UCSD-AML1 (cell line): ENCODE data around the gene BEX3.
"Not testable (repeated sequence)": the region's sequence is repeated elsewhere in the genome, so short reads cannot be mapped to it uniquely, and the experiment has no call there.

ENCODE experiments used
- DNase-seq: peaks from one replicate; lab custom pipeline; 2025; ENCODE audit not compliant: unreplicated experiment; lab: John Stamatoyannopoulos, UW

The BEX3 gene

DNA sequence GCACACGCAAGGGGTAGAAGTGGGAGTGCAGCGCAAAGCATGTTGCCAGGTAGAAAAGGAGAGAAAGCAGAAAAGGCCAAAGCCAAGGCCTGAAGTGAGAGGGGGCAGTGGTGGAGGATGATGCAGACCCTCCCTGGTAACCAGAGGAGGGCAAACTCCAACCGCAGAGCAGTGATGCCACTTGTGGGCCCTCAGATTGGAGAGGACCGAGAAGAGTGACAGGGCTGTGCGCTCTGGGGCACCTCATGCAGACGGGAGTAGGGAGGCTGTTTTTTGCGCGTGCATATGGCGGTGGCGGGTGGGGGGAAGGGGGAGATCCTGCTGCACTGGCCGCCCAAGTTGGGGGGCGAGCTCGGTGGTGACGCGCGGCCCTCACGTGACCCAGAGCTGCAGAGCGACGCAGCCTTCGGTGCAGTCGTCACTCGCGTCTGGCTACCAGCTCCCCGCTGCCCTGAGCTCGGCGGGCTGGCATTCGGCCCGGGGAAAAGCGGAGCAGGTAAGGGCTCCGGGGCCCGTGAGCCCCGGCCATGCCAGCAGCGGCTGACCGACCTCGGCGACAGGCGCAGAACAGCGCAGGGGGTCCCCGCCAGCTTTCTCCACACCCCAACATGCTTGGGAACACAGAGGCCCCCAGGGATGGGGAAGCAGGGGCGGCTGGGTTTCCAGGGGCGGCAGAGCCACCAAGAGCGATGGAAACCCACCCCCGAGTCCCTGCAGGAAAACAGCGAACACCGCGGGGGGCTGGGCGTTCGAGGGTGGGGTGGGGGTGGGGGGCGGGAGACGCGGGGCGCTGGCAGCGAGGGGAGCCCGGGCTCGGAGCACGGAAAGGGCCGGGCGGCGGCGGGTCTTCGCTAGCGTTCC is at the start of gene BEX3:
TSS of gene BEX3 (plus strand) at position 421 of the 861 bp plus-strand sequence. CDS start 984 bp downstream, outside the sequence.
- DNase-seq: peak; percentile 62

DNA sequence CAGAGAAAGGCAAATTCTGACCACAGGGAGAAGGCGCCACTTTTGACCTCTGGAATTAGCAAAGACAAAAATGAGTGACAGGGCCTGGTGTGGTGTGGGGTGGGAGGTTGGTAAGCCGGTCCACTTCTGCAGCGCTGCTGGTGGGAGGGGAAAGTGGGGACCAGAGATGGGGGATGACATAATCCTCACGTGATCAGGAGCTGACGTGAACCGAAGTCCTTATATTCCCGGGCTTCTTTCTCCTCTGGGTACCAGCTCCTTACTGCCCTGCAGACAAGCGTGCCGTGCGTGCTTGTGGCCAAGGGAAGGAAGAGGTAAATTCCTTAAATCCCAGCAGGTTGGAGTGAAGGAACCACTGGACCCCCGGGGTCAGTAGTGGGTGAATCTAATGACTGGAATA is 46.3 kb upstream of the BEX3 start, which contains the start of gene TCEAL7:
TSS of gene TCEAL7 (plus strand) at position 249 of the 400 bp plus-strand sequence. CDS start 1,165 bp downstream, outside the sequence.
- no peak for DNase-seq

DNA sequence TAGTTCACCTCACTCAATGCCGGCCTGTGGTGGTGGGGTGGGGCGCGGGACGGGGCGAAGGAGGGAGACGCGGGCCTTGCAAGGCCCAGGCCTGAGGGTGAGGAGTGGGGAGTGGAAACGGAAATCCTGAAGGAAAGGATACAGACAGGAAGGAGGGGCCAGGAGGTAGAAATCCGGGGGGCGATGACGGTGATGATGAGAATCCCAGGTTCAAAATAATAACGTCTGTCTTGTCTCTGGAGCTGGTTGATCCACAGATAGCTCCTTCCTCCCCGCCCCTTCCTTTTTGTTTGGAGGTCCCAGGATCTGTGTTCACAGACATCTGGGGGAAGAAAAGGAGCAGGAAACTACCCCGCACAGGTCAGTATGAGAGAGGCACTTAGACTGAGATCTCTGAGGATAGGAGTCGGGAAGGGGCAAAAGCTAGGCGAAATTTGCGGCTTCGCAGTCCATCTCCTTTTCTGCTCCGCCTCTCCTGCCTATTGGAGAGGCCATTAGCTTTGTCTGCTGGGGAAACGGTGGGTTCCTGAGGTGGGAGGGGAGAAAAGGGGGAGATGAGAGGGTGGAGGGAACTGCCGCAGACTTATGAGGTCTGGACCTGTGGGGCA is 45.6 kb upstream of the BEX3 start:
- DNase-seq: no peak

DNA sequence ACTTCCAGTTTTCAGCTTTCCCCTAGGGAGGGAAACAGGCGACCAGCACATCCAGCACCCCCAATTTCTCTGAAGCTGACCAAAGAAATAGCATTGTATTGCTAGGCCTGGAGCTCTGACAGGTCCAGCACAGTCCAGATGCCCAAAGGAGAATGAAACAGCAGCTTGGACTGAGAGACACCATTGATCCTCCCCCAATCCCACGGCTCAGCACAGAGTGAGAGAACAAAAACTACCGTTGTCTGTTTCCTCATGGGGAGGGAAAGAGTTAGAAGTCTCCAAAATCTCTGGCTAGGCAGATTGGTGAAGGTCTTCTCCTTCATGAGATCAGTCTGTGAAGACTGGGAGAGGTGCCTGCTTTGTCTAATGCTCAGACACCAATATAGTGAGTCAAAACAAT is 37.7 kb upstream of the BEX3 start:
- DNase-seq: no peak

DNA sequence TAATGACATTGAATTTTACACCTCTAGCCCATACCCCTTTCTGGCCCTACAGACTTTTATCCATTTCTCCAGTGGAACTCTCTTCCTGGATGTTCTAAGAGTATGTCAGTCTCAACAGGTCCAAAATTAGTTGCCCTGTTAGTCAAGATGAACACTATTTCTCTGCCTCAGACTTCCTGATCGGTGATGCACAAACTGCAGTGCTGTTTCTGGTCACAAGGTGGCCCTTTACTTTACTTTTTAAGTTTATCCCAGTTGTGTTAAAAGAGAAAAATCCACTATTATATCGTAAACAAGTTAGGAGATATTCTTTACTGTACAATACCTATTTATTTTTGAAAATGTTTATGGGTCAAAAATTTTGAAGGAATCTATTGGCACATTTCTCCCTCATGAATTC is 33.2 kb upstream of the BEX3 start:
- peak; percentile 18 for DNase-seq

DNA sequence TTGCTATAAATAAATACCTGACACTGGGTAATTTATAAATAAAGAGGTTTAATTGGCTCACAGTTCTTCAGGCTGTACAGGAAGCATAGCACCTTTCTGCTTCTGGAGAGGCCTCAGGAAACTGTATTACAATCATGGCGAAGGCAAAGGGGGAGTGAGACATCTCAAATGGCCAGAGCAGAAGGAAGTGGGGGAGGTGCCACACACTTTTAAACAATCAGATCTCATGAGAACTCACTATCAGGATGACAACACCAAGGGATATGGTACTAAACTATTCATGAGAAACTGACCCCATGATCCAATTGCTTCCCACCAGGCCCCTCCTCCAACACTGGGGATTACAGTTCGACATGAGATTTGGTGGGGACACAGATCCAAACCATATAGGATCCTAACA is 31.7 kb upstream of the BEX3 start:
- no peak for DNase-seq

DNA sequence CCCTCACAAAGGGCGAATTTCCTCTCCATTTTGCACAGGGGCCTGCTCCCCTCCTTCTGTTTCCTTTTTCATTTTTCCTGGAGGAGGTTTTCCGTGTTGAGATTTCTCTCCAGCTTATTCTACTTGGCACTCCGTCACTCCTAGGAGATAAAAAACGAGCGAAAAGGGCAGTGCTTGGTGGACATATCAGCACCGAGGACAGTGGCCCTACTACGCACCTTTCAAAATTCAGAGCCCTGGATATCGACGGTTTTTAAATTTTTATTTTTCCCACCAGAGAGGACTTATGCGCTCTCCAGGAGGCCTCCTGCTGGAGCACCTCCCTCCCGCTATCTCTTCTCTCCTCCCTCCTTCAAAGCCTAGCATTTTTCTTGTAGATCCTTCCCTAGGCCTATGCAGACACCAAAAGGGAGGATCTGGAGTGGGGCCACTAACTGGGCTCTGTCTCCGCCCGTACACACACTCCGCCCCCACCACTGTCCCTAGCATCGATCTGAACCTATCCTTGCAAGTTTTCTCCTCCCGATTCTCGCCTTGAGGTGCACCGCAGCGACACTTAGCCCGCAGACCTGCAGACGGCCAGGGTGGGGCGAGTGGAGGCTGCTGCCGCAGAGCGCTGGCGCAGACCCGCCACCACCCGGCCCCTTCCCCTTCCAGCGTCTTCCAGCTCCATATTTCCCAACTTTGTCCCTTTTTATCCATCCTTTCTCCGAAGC is 28.5 kb upstream of the BEX3 start:
- no peak for DNase-seq

DNA sequence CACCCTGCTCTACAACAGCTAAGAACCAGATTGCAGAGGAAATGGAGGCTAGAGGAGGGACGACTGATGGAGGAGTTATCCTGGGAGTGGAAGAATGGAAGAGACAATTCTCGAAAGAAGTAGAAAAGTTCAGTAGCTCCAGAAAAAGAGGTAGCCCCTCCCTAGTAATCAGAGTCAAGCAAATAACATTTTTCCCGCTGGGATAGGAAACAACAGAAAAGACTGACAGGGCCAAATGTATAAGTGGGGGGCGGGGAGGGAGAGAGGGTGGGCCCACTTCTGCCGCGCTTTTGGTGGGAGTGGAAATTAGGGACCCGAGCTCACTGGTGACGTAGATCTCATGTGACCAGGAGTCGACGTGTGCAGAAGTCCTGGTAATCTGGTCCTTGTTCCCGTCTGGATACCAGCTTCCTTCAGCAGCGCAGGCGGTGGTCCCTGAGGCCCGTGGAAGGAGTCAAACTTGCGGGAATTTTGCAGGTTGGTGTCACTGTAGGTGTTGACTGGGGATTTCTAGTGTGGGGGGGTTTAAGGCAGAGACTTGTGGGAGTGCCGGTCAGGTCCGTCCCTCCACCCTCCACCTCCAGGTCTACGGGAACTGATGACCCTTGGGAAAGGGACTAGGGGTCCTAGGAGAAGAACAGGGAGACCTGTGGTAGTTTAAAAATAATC is 20.1 kb upstream of the BEX3 start, which contains the start of gene TCEAL9:
TSS of gene TCEAL9 (plus strand) at position 377 of the 669 bp plus-strand sequence. CDS start 1,179 bp downstream, outside the sequence.
- peak; percentile 33 for DNase-seq

DNA sequence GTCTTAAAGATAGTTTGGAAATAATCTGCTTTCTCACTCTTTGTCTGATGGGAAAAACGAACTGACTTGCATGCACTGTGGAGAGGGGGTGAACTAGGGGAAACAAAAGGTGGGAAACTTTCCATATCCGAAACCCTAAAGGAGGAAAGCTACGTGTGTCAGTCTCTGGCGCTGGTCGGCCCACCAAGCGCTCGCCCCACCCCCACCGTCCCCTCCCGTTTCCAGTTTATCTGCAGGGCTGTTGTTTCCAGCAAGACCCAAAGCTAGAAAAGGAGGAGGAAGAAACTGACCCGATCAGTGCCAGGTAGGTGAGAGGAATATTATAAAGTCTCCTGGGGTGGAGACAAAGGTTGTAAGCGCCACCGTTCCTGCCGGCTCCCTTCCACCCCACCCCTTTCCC is 19.5 kb upstream of the BEX3 start:
- DNase-seq: peak; percentile 15

DNA sequence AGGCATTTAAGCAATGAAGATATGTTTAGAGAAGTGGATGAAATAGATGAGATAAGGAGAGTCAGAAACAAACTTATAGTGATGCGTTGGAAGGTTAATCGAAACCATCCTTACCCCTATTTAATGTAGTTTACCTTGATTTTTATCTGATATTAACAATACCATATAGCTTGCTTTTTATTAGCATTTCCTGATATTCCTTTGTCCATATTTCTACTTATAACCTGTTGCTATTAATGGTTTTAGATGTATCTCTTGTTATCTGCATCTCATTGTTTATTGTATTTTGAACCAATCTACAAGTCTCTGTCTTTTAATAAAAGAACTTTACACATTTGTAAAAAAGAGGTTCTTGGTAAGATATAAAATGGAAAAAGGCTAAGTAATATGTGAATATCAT is 18.5 kb upstream of the BEX3 start:
- no peak for DNase-seq

DNA sequence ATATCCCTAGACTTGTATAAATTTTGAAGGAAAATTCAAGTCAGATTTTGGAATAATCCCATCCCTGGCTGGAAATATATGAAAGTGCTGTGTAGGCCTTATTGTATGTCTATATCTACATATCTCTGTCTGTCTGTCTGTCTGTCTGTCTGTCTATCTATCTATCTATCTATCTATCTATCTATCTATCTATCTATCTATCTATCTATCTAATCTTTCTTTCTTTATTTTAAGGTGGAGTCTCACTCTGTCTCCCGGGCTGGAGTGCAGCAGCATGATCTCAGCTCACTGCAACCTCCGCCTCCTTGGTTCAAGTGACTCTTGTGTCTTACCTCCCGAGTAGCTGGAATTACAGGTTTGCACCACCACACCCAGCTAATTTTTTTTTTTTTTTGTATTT is 16.7 kb upstream of the BEX3 start:
- not testable (repeated sequence) for DNase-seq

DNA sequence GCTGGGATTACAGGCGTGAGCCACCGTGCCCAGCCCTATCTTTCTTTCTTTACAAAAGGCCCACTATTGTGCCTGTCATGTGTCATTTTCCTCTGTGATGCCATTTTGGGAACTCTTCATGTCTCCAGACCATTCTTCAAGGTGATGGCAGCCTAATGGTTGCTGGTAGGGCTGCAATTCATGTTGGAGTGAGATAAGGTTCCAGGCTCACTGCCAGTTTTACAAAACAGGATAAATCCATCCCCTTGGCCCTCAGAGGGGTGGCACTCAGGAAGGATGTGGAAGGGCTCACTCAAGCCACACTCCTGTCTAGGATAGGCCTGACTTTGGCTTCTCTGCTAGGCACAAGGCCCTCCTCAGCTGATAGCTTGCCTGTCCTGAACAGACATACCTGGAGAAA is 16.2 kb upstream of the BEX3 start:
- peak; percentile 41 for DNase-seq

DNA sequence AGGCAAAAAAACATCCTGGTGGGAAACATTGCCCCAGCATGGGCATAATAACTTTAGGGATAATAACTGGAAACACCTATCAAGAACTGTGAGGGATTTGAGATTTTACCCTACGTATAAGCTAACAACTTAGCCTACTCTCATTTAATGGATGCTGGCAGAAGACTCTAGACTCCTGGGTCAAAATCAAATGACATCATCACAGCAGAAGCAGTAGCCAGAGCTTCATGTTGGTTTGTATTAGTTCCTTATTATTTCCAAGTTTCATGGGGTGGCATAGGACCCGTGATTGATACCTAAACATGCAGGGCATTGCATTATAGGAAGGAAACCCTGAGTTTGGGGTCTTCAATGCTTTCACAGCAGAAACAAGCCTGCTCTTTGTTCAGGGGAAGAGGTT is 15.4 kb upstream of the BEX3 start:
- DNase-seq: no peak

DNA sequence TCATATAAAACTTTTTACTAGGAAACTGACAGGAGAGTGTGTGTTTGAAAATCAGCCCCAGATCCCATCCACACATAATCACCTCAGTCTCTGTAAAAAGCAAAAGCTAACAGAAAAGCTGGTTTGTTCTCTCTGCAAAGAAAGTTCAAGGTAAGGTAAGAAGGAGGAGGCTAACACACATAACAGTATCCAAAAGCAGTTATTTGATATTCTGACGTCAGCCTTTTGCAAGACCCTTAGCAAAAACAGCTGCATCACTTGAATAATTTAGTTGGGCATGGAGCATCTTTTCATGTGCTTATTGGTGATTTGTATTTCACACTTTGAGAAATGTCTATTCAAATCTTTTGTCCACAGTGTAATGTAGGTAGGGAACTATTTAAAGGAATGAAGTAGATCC is 14.5 kb upstream of the BEX3 start:
- no peak for DNase-seq

DNA sequence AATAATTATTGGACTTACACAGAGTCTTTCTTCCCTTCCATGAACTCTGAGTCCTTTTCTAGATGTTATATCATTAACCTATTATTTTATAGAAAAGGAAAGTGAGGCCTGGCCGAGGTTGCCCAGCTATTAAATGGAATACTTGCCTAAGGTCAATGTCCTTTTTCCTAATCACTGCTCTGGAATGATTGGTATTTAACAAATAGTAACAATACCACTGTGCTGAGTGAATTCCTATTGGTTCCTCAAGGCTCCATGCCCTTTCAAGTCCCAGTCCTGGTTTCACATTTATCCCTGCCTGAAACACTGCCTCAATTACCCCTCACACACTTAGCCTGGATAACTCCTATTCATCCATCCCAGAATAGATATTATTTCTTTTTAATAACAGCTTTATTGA is 13.9 kb upstream of the BEX3 start:
- no peak for DNase-seq

DNA sequence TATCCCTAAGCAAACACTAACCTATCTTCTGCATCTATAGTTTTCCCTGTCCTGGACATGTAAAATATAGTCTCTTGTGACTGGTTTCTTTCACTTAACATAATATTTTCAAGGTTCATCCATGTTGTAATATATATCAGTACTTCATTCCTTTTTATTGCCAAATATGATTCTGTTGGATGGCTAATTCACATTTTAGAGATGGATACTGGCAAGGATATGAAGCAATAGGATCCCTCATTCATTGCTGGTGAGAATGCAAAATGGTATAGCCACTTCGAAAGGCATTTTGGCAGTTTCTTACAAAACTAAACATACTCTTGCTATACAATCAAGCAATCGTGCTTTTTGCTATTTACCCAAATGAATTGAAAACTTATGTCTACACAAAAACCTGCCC is 13.3 kb upstream of the BEX3 start:
- DNase-seq: no peak

DNA sequence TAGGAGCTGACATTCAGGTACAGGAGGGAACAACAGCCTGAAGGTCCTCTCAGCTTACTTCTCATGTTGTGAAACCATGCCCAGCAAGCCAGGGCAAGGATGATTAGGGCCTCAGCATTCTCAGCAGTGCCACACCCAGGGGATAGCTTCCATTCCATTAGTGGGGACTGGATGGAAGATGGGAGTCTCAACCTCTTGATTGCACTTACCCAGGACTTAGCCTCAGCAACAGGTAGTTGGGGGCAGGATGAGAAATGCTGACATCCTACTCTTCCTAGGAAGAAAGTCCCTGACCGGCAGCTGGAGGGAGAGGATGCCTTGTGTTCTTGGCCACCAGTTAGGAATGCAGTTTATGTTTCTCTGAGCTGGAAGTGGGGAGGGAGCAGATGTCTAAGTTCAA is 8.8 kb upstream of the BEX3 start:
- no peak for DNase-seq

DNA sequence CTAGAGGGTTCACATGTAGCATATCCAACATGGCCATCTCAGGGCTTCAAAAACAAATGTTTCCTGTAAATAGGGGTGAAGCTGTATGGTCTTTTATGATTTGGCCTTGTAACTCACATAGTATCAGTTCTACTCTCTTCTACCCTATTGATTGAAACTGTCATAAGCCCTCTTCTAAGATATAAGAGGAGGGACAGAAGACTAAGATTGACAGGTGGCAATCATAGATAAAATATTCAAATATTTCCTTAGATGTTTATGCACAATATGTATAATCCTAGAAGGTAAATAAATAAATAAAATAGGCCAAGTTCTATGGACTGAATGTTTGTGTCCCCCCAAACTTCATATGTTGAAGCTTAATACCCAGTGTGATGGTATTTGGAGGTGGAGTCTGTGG is 6.9 kb upstream of the BEX3 start:
- no peak for DNase-seq

DNA sequence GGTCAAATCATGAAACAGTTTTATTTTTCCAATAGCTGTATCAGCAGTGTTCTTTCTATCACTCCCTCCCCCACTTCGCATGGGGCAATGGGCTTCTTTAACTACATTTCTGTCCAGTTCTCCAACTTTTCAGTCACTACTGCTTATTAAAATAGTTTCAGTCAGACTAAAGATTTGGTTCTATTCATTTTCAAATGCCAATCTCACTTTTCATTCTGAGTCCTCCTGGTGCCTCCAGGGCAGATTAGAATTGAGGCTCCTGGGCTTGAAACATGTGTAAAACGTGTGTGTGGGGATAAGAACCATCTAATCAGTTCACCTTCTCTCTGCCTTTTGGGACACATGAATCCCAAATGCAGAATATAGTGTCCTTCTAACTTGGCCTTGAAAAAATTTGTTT is 3.5 kb upstream of the BEX3 start:
- no peak for DNase-seq

DNA sequence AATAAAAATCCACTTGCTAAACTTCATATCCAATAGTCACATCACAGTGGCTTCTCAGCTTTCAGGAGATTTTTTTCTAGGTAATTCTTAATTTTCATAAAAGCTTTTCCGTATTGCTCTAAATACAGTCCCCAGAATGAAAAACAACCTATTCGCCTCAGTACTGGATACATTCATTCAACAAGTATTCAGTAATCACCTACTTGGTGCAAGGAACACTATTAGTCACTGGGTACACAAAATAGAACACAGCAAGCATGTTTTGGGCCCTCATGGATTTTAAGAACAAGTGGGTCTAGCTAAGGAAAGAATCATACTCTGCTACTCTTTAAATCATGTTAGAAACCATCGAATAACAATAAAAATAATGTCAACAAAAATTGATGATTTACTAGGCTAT is 2.8 kb upstream of the BEX3 start:
- DNase-seq: no peak

DNA sequence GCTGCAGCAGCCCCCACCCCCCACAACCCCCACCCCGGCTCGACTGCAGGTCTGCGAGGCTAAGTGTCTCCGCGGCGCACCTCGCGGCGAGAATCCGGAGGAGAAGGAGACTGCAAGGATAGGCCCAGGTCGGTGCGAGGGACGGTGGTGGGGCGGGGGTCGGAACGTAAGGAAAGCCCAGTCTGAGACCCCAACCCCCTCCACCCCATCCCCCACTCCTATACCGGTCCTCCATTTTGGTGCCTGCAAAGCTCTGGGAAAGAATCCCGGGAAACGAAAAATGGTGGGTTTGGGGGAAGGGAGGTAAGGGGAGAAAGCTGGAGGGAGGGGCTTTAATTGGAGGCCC is 614 bp downstream of the BEX3 start:
- DNase-seq: no peak
